H1 (cell line): ENCODE data around the gene B4GAT1. TPM values are rescaled to one million over a fixed set of nuclear protein-coding genes. Genes with fewer than 3 reads are reported as not detected.

Experiments
- ATF3 ChIP-seq: IDR thresholded peaks from 2 replicates; pipeline ENCODE4 v1.6.1; 2011; ENCODE audit warnings: low read depth, mild to moderate bottlenecking, low read length; ENCODE audit not compliant: insufficient read depth
- BRCA1 ChIP-seq: IDR thresholded peaks from 2 replicates; pipeline ENCODE4 v1.6.1; 2012; ENCODE audit warnings: low read depth, low read length, improper control_type of control experiment
- CBX5 ChIP-seq: fragments of 300-800, 300-1000 bp; sonication (generic); IDR thresholded peaks from 2 replicates; pipeline ENCODE4 v1.7.1; 2016; ENCODE audit warnings: antibody characterized with exemption, low read length, low read depth
- CEBPB ChIP-seq: IDR thresholded peaks from 2 replicates; pipeline ENCODE4 v1.6.1; 2012; ENCODE audit warnings: low read depth, low read length
- CHD1 ChIP-seq: IDR thresholded peaks from 2 replicates; pipeline ENCODE4 v1.6.1; 2012; ENCODE audit warnings: low read depth, low read length, improper control_type of control experiment
- EGR1 ChIP-seq: IDR thresholded peaks from 2 replicates; pipeline ENCODE4 v1.6.1; 2011; ENCODE audit warnings: low read depth, low read length, borderline replicate concordance
- EP300 ChIP-seq, 2 experiments: IDR thresholded peaks; 1 replicate in 1 of 2; 2 replicates in 1 of 2; pipeline ENCODE4 v1.6.1; 2011 to 2012; ENCODE audit warnings: low read depth in 2 of 2, low read length in 2 of 2, mild to moderate bottlenecking in 2 of 2, borderline replicate concordance in 1 of 2, inconsistent platforms in 1 of 2, moderate library complexity in 1 of 2
- HDAC2 ChIP-seq, 2 experiments: fragments of 300-600 bp in 1 of 2; sonication (generic) in 1 of 2; IDR thresholded peaks; 2 replicates each; pipeline ENCODE4 v1.6.1; 2011 to 2012; ENCODE audit warnings: low read depth in 2 of 2, low read length in 2 of 2, mild to moderate bottlenecking in 2 of 2, moderate library complexity in 2 of 2, borderline replicate concordance in 1 of 2, inconsistent platforms in 1 of 2
- HDAC6 ChIP-seq: IDR thresholded peaks from one replicate; pipeline ENCODE4 v1.7.1; 2012; ENCODE audit warnings: low read depth, mild to moderate bottlenecking, inconsistent platforms, low read length, moderate library complexity
- MAFK ChIP-seq: IDR thresholded peaks from 2 replicates; pipeline ENCODE4 v1.6.1; 2012; ENCODE audit warnings: low read depth, mild to moderate bottlenecking, improper control_type of control experiment, low read length
- NANOG ChIP-seq: IDR thresholded peaks from 2 replicates; pipeline ENCODE4 v1.6.1; 2011; ENCODE audit warnings: low read length, low read depth, mild to moderate bottlenecking, inconsistent platforms; ENCODE audit not compliant: insufficient read depth, poor library complexity, severe bottlenecking
- NRF1 ChIP-seq: IDR thresholded peaks from 2 replicates; pipeline ENCODE4 v1.6.1; 2011; ENCODE audit warnings: mild to moderate bottlenecking, low read depth, low read length, improper control_type of control experiment
- RAD21 ChIP-seq, 2 experiments: IDR thresholded peaks in 1 of 2; conservative IDR thresholded peaks in 1 of 2; 2 replicates each; pipeline ENCODE4 v1.6.1; 2011; ENCODE audit warnings: low read depth in 2 of 2, low read length in 2 of 2, improper control_type of control experiment in 1 of 2, inconsistent platforms in 1 of 2, mild to moderate bottlenecking in 1 of 2, moderate library complexity in 1 of 2
- RXRA ChIP-seq: IDR thresholded peaks from 2 replicates; pipeline ENCODE4 v1.6.1; 2011; ENCODE audit warnings: low read depth, mild to moderate bottlenecking, low read length, moderate library complexity; ENCODE audit not compliant: insufficient read depth
- SUZ12 ChIP-seq: fragments of 200-600 bp; sonication (generic); IDR thresholded peaks from 2 replicates; pipeline ENCODE4 v1.6.1; 2012; ENCODE audit warnings: mild to moderate bottlenecking, inconsistent platforms, low read length, moderate library complexity, mixed read lengths
- YY1 ChIP-seq: IDR thresholded peaks from 2 replicates; pipeline ENCODE4 v1.6.1; 2011; ENCODE audit warnings: low read depth, mild to moderate bottlenecking, low read length
- polyA plus RNA-seq, 7 experiments: library from polyadenylated mRNA; depleted of rRNA in 3 of 7; stranded (reverse) in 5 of 7; unstranded in 2 of 7; fragments of >200 nt in 5 of 7; fragments of 200-250 nt in 2 of 7; gene quantifications; 1 replicate in 5 of 7; 2 replicates in 1 of 7; 4 replicates in 1 of 7; pipeline versions ENCODE4 v1.2.1 to v1.2.3, GENCODE V29; 2011 to 2013; ENCODE audit warnings: missing spikeins in 2 of 7, mixed read lengths in 2 of 7
- total RNA-seq: library from RNA; stranded (reverse); fragmentation: NEBNext Ultra II Directional; extraction: Animal tissue kit (Norgen Biotek cat#: 25700); gene quantifications from 2 replicates; pipeline ENCODE4 v1.2.1, GENCODE V29; 2021
- TF ChIP-seq, protein P1 (sequence below): IDR thresholded peaks from 2 replicates; pipeline ENCODE4 v1.6.1; 2011; ENCODE audit warnings: low read length, improper control_type of control experiment
- TF ChIP-seq, protein P2 (sequence below), 3 experiments: IDR thresholded peaks; 1 replicate in 2 of 3; 2 replicates in 1 of 3; pipeline versions ENCODE4 v1.5.1 to v1.6.1; 2011; ENCODE audit warnings: low read length in 3 of 3, mild to moderate bottlenecking in 3 of 3, inconsistent platforms in 2 of 3, low read depth in 1 of 3, moderate library complexity in 1 of 3; ENCODE audit not compliant: insufficient read depth in 1 of 3; ENCODE audit errors: control extremely low read depth in 1 of 3

B4GAT1 gene
- total and polyA plus RNA-seq, 2 of the 8 experiments (the other 6 are each of a cell fraction or from before 2014, with no cell fraction given): 22.2 to 27.8 TPM

- TF ChIP-seq, protein P1, sequence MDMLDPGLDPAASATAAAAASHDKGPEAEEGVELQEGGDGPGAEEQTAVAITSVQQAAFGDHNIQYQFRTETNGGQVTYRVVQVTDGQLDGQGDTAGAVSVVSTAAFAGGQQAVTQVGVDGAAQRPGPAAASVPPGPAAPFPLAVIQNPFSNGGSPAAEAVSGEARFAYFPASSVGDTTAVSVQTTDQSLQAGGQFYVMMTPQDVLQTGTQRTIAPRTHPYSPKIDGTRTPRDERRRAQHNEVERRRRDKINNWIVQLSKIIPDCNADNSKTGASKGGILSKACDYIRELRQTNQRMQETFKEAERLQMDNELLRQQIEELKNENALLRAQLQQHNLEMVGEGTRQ: no peak
- TF ChIP-seq CBX5 (no peak), RXRA (no peak), CHD1 (no peak), YY1 (peak; percentile 76; the same call in 1 of the 2 replicates), CEBPB (no peak), NRF1 (no peak), ATF3 (peak; percentile 93), HDAC2 (IDR thresholded peaks at IDR 0.05; ENCODE audit: borderline replicate concordance in 1 of 2, low read depth in 2 of 2, low read length in 2 of 2) (0 out of 4 replicates have a peak, but pooled peaks of 1 of the 2 experiments have one; percentile 73), SUZ12 (no peak), EGR1 (no peak), HDAC6 (no peak), NANOG (peak; percentile 54), MAFK (no peak), EP300 (IDR thresholded peaks at IDR 0.05; ENCODE audit: borderline replicate concordance in 1 of 2, low read depth in 2 of 2, low read length in 2 of 2) (no peak), BRCA1 (peak; percentile 44; the same call in 1 of the 2 replicates), RAD21 (IDR thresholded peaks at IDR 0.05 in 1 of 2, conservative IDR thresholded peaks at IDR 0.05 in 1 of 2; ENCODE audit: low read depth in 2 of 2, low read length in 2 of 2) (no peak)
- TF ChIP-seq, protein P2, sequence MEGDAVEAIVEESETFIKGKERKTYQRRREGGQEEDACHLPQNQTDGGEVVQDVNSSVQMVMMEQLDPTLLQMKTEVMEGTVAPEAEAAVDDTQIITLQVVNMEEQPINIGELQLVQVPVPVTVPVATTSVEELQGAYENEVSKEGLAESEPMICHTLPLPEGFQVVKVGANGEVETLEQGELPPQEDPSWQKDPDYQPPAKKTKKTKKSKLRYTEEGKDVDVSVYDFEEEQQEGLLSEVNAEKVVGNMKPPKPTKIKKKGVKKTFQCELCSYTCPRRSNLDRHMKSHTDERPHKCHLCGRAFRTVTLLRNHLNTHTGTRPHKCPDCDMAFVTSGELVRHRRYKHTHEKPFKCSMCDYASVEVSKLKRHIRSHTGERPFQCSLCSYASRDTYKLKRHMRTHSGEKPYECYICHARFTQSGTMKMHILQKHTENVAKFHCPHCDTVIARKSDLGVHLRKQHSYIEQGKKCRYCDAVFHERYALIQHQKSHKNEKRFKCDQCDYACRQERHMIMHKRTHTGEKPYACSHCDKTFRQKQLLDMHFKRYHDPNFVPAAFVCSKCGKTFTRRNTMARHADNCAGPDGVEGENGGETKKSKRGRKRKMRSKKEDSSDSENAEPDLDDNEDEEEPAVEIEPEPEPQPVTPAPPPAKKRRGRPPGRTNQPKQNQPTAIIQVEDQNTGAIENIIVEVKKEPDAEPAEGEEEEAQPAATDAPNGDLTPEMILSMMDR (IDR thresholded peaks at IDR 0.05; ENCODE audit: control extremely low read depth in 1 of 3, insufficient read depth in 1 of 3, low read depth in 1 of 3, low read length in 3 of 3): no peak
Measured at GRCh38 chr11:66344550-66345315, 2.7 kb downstream of the B4GAT1 start, which contains the start of gene BRMS1 (continued).
